ENCODE results near the gene CALHM3.

- TF ChIP-seq CTCF (IDR thresholded peaks at IDR 0.05; ENCODE audit: insufficient read depth, low read depth, low read length): no peak
- TF ChIP-seq EZH2 (IDR thresholded peaks at IDR 0.05; ENCODE audit: insufficient read depth, low read length): no peak
These were observed 11.9 kb upstream of the CALHM3 start for GRCh38 chr10:103490986-103491314.
